GM12878 (cell line): ENCODE results near the gene IL1R2. TPM values are rescaled to one million over a fixed set of nuclear protein-coding genes. Genes with fewer than 3 reads are reported as not detected.
A peak's percentile ranks its signal among the peaks of the same experiment; 100 is the strongest.

Experiments used
- ATAC-seq: fragments of 200-7000 bp; cut with Tn5 transposase; 3 replicates; pipeline ENCODE4 v1.9.1; 2020; ENCODE audit warnings: mild to moderate bottlenecking, moderate library complexity
- BruUV-seq: library from RNA; stranded (reverse); fragments of 400-500 nt; replicated peaks from 2 replicates; lab custom pipeline; 2021; lab: Mats Ljungman, UMichigan
- CTCF ChIA-PET: fragments of 300-600 bp; sonication (Branson Sonifier 250); formaldehyde crosslinking; extraction: SDS; loops from one replicate; lab custom pipeline; 2021; ENCODE audit warnings: inconsistent platforms; lab: Yijun Ruan, JAX
- POLR2A ChIA-PET: fragments of 350-600 bp; formaldehyde crosslinking; extraction: SDS; loops from one replicate; lab custom pipeline; 2021; ENCODE audit warnings: inconsistent platforms; lab: Charles Lee
- RAD21 ChIA-PET: fragments of 300-600 bp; sonication (Branson Sonifier 250); formaldehyde crosslinking; loops from one replicate; lab custom pipeline; 2023; ENCODE audit warnings: antibody characterized with exemption; ENCODE audit not compliant: unreplicated experiment; lab: Charles Lee
- SMC1A ChIA-PET: fragments of 300-600 bp; sonication (Branson Sonifier 250); formaldehyde crosslinking; loops from one replicate; lab custom pipeline; 2023; ENCODE audit not compliant: unreplicated experiment, uncharacterized antibody; lab: Charles Lee
- DNase-seq: peaks from one replicate; pipeline ENCODE4 v3.0.0-alpha.2; 2011; ENCODE audit warnings: low read depth, low spot score
- FAIRE-seq: peaks from 3 replicates; lab custom pipeline; 2011; peaks lifted over from hg19 to GRCh38; lab: Jason Lieb, UNC
- H2AFZ ChIP-seq: 2 replicates; pipeline ENCODE4 v1.6.0; 2011; ENCODE audit warnings: low read depth, low read length, control low read depth; ENCODE audit not compliant: control insufficient read depth
- H3K27ac ChIP-seq: 2 replicates; pipeline ENCODE4 v1.5.1; 2011; ENCODE audit warnings: control low read depth; ENCODE audit not compliant: control insufficient read depth, insufficient read depth
- H3K27me3 ChIP-seq, 2 experiments: replicated peaks in 1 of 2; 2 replicates each; pipeline versions ENCODE4 v1.6.0 to v1.6.1; 2011; ENCODE audit warnings: low read length in 1 of 2; ENCODE audit not compliant: control insufficient read depth in 2 of 2, insufficient read depth in 2 of 2
- H3K36me3 ChIP-seq, 2 experiments: 2 replicates each; pipeline ENCODE4 v1.5.1; 2011; ENCODE audit warnings: low read length in 1 of 2; ENCODE audit not compliant: control insufficient read depth in 2 of 2, insufficient read depth in 2 of 2
- H3K4me1 ChIP-seq: 2 replicates; pipeline ENCODE4 v1.6.1; 2011; ENCODE audit warnings: mild to moderate bottlenecking, low read length, moderate library complexity, mixed read lengths; ENCODE audit not compliant: control insufficient read depth, insufficient read depth
- H3K4me2 ChIP-seq: 2 replicates; pipeline ENCODE4 v1.6.0; 2011; ENCODE audit warnings: control low read depth; ENCODE audit not compliant: control insufficient read depth, insufficient read depth
- H3K4me3 ChIP-seq: fragments of 200-600 bp; sonication (generic); 2 replicates; pipeline ENCODE4 v1.5.1; 2016
- H3K79me2 ChIP-seq: 2 replicates; pipeline ENCODE4 v1.6.0; 2011; ENCODE audit warnings: low read length; ENCODE audit not compliant: control insufficient read depth, insufficient read depth
- H3K9ac ChIP-seq: 2 replicates; pipeline ENCODE4 v1.8.0; 2011; ENCODE audit warnings: low read length, control low read depth, mixed read lengths; ENCODE audit not compliant: control insufficient read depth, insufficient read depth
- H3K9me3 ChIP-seq: replicated peaks from 3 replicates; pipeline ENCODE4 v1.5.1; 2011; ENCODE audit warnings: mild to moderate bottlenecking, low read length; ENCODE audit not compliant: control insufficient read depth, insufficient read depth
- H4K20me1 ChIP-seq: 2 replicates; pipeline ENCODE4 v1.6.0; 2011; ENCODE audit not compliant: control insufficient read depth, insufficient read depth
- ASH2L ChIP-seq: fragments of 300-600, 200-600 bp; sonication (generic); IDR thresholded peaks from 2 replicates; pipeline ENCODE4 v1.6.1; 2017; ENCODE audit warnings: low read depth, mild to moderate bottlenecking, borderline replicate concordance
- HDGF ChIP-seq: fragments of 450-650 bp; IDR thresholded peaks from 2 replicates; pipeline ENCODE4 v1.6.1; 2016; ENCODE audit warnings: antibody characterized with exemption
- SUZ12 ChIP-seq: fragments of 200-600 bp; sonication (generic); IDR thresholded peaks from one replicate; pipeline ENCODE4 v1.6.1; 2018; ENCODE audit warnings: antibody characterized with exemption, mild to moderate bottlenecking; ENCODE audit not compliant: unreplicated experiment
- ZNF24 ChIP-seq: fragments of 450-650 bp; IDR thresholded peaks from 2 replicates; pipeline ENCODE4 v1.6.1; 2017; ENCODE audit warnings: antibody characterized with exemption, mild to moderate bottlenecking
- ZNF687 ChIP-seq: fragments of 450-650 bp; IDR thresholded peaks from 2 replicates; pipeline ENCODE4 v1.6.1; 2017; ENCODE audit warnings: mild to moderate bottlenecking, moderate library complexity
- WGBS: methylation state at CpG from one replicate; pipeline ENCODE4 v1.1.6; 2016; ENCODE audit warnings: low lambda C conversion rate; ENCODE audit not compliant: insufficient replicate concordance, insufficient coverage; ENCODE audit errors: missing lambda C conversion rate; 5-methylcytosine and 5-hydroxymethylcytosine counted together
- in situ Hi-C: fragments of 300-500 bp; cut with MboI; formaldehyde crosslinking; loops from 9 replicates; pipeline ENCODE4 v1.14.3; 2018; ENCODE audit warnings: mixed read lengths
- intact Hi-C: fragments of 100-400 bp; cut with micrococcal nuclease; formaldehyde crosslinking; loops from one replicate; pipeline ENCODE4 v1.14.2; 2022; ENCODE audit not compliant: unreplicated experiment
- polyA plus RNA-seq, 11 experiments: library from polyadenylated mRNA; depleted of rRNA in 4 of 11; unstranded in 6 of 11; stranded (reverse) in 5 of 11; fragments of >200 nt; fragmentation: Nextera tagmentation in 4 of 11; fragmentation: Illumina TruSeq in 1 of 11; extraction: Ambion mirVana in 4 of 11; extraction: Trizol in 1 of 11; gene quantifications; 1 replicate in 1 of 11; 2 replicates in 10 of 11; pipeline versions ENCODE4 v1.2.1 to v1.2.3, GENCODE V29; 2011 to 2016; ENCODE audit warnings: inconsistent platforms in 2 of 11, missing spikeins in 2 of 11, low read depth in 1 of 11
- total RNA-seq, 4 experiments: library from RNA; depleted of rRNA in 3 of 4; stranded (reverse); fragments of >200 nt in 3 of 4; fragmentation: Illumina TruSeq in 1 of 4; extraction: Trizol in 1 of 4; gene quantifications; 2 replicates each; pipeline versions ENCODE4 v1.2.1 to v1.2.3, GENCODE V29; 2013 to 2021
- TF ChIP-seq, protein P1 (sequence below): fragments of 450-650 bp; IDR thresholded peaks from 2 replicates; pipeline ENCODE4 v1.6.1; 2017; ENCODE audit warnings: mild to moderate bottlenecking, moderate library complexity

IL1R2 gene
- total and polyA plus RNA-seq, 10 of the 15 experiments (the other 5 are each of a cell fraction or from before 2014, with no cell fraction given), result 0.44 to 6.4 (median 0.62) TPM

DNA sequence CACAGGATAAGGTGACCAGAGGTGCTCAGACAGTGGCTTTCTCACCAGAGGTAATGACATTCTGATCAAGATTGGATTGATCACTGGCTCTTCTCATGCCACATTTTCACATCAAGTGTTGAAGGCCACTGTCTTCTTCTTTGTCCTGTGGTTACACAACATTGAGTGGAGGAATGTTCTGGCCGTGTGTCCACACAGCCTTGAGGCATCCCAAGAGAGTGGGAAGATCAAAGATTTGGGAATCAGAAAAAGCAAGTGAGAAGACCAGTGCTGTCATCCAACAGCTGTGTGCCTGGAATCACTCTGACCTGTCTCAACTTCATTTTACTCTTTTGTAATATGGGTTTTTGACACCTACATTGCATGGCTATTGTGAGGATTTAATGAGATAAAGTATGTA lies 67.4 kb downstream of the IL1R2 start:
- intact Hi-C loops, result no loop called here
- POLR2A ChIA-PET, result interaction anchor here (1.0 to 2.1 kb wide), 3 partner anchors 17 to 47 kb away, joined by 3 to 11 read pairs (median 3); no protein-coding TSS in a partner anchor
- no peak overlapping the region for H2AFZ ChIP-seq
- no peak overlapping the region for H3K9ac ChIP-seq
- TF ChIP-seq SUZ12, result no peak
- no peak for TF ChIP-seq ASH2L
- TF ChIP-seq ZNF687, result peak; percentile 43; the same call in 1 of the 2 replicates
- TF ChIP-seq, protein P1, sequence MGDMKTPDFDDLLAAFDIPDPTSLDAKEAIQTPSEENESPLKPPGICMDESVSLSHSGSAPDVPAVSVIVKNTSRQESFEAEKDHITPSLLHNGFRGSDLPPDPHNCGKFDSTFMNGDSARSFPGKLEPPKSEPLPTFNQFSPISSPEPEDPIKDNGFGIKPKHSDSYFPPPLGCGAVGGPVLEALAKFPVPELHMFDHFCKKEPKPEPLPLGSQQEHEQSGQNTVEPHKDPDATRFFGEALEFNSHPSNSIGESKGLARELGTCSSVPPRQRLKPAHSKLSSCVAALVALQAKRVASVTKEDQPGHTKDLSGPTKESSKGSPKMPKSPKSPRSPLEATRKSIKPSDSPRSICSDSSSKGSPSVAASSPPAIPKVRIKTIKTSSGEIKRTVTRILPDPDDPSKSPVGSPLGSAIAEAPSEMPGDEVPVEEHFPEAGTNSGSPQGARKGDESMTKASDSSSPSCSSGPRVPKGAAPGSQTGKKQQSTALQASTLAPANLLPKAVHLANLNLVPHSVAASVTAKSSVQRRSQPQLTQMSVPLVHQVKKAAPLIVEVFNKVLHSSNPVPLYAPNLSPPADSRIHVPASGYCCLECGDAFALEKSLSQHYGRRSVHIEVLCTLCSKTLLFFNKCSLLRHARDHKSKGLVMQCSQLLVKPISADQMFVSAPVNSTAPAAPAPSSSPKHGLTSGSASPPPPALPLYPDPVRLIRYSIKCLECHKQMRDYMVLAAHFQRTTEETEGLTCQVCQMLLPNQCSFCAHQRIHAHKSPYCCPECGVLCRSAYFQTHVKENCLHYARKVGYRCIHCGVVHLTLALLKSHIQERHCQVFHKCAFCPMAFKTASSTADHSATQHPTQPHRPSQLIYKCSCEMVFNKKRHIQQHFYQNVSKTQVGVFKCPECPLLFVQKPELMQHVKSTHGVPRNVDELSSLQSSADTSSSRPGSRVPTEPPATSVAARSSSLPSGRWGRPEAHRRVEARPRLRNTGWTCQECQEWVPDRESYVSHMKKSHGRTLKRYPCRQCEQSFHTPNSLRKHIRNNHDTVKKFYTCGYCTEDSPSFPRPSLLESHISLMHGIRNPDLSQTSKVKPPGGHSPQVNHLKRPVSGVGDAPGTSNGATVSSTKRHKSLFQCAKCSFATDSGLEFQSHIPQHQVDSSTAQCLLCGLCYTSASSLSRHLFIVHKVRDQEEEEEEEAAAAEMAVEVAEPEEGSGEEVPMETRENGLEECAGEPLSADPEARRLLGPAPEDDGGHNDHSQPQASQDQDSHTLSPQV, result 0 out of 2 replicates have a peak, but pooled peaks have one; percentile 6
- TF ChIP-seq ZNF24, result no peak
- TF ChIP-seq HDGF, result no peak
- TF ChIP-seq, all 136 proteins: peak for 2
- H3K36me3 ChIP-seq, result no peaks in the 10 kb centered on the region
- FAIRE-seq (no peak), ATAC-seq (no peak), DNase-seq (no peak)
- BruUV-seq, result no TSS peak
- in situ Hi-C loops, result no loop called here
- H3K4me1 ChIP-seq, result no peaks in the 10 kb centered on the region; the same call in 1 of the 2 replicates
- no peak overlapping the region for H3K27ac ChIP-seq
- 0% methylated on average over 1 of the region's 1 CpG for WGBS
- RAD21 ChIA-PET, result interaction anchor here (1.0 to 4.9 kb wide), 8 partner anchors 15 to 182 kb away, joined by 3 to 77 read pairs (median 8); no protein-coding TSS in a partner anchor
- H3K79me2 ChIP-seq, result no peaks in the 10 kb centered on the region
- H3K4me3 ChIP-seq, result no peak overlapping the region
- no peaks in the 10 kb centered on the region for H4K20me1 ChIP-seq
- H3K27me3 ChIP-seq, result no peaks in the 10 kb centered on the region; a peak in 1 of 4 replicates
- no peaks in the 10 kb centered on the region; the same call in 2 of the 3 replicates for H3K9me3 ChIP-seq
- CTCF ChIA-PET, result no interaction called here
- H3K4me2 ChIP-seq, result no peak overlapping the region
- SMC1A ChIA-PET, result interaction anchor here (1.1 to 7.1 kb wide), 14 partner anchors 15 to 181 kb away, joined by 3 to 97 read pairs (median 18); no protein-coding TSS in a partner anchor
